Omental fat pad (tissue), 4 donors: Measurements from ENCODE around the gene ENTHD1. TPM values are rescaled to one million over a fixed set of nuclear protein-coding genes. Genes with fewer than 3 reads are reported as not detected.
"Not testable (repeated sequence)": the region's sequence is repeated elsewhere in the genome, so short reads cannot be mapped to it uniquely, and the experiment has no call there.

Experiments
- ATAC-seq: fragments of 150-250 bp; one replicate; pipeline ENCODE4 v1.9.1; 2016; ENCODE audit warnings: mild to moderate bottlenecking, moderate library complexity; ENCODE audit not compliant: low FRiP score
- DNase-seq: peaks from one replicate; pipeline ENCODE4 v3.0.0-alpha.2; 2019; ENCODE audit warnings: low spot score
- total RNA-seq, 4 donors: library from RNA; depleted of rRNA; stranded (reverse); fragments of >200 nt; gene quantifications; one replicate each; pipeline ENCODE4 v1.1.0, GENCODE V29; 2016
- TF ChIP-seq, protein P1 (sequence below), 3 donors: fragments of 450-650 bp; IDR thresholded peaks; one replicate each; pipeline ENCODE4 v1.5.1; 2016 to 2017; ENCODE audit warnings: antibody characterized with exemption in 3 of 3, mild to moderate bottlenecking in 3 of 3, moderate library complexity in 2 of 3

ENTHD1 gene
- total RNA-seq, 4 donors from 2014 or later, result not detected

DNA sequence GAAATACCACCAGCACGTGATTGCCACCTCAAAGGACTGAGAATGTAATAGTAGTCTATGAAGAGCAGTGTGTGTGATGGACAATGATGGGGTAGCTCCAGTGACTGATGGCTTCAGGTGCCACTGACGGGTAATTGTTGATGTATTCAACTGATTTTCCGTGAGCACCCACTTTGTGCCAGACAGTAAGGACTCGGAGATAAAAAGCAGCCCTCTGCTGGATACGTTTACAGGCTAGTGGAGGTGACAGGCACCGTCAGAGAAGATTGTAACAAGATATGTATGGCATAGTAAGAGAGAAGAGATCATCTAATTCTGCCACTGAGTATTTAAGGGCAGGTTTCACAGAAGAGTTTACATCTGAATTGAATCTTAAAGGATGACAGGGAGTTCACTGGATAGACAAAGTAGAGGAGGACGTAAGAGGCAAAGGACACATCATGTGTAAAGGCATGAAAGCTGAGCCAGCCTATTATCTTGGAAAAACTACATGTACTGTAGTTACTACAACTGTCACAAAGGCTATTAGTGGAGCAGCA, 1.1 kb upstream of the ENTHD1 start:
- no peak for DNase-seq
- TF ChIP-seq, protein P1, sequence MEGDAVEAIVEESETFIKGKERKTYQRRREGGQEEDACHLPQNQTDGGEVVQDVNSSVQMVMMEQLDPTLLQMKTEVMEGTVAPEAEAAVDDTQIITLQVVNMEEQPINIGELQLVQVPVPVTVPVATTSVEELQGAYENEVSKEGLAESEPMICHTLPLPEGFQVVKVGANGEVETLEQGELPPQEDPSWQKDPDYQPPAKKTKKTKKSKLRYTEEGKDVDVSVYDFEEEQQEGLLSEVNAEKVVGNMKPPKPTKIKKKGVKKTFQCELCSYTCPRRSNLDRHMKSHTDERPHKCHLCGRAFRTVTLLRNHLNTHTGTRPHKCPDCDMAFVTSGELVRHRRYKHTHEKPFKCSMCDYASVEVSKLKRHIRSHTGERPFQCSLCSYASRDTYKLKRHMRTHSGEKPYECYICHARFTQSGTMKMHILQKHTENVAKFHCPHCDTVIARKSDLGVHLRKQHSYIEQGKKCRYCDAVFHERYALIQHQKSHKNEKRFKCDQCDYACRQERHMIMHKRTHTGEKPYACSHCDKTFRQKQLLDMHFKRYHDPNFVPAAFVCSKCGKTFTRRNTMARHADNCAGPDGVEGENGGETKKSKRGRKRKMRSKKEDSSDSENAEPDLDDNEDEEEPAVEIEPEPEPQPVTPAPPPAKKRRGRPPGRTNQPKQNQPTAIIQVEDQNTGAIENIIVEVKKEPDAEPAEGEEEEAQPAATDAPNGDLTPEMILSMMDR (IDR thresholded peaks at IDR 0.05), result no peak
- no peak for ATAC-seq

- not testable (repeated sequence) for ATAC-seq, DNase-seq
Measured at GRCh38 chr22:39889924-39890323, 3.6 kb downstream of the ENTHD1 start.

GRCh38 chr22:39883057-39883456, 10.5 kb downstream of the ENTHD1 start:
- TF ChIP-seq, protein P1 (IDR thresholded peaks at IDR 0.05), result no peak
- no peak for DNase-seq
- ATAC-seq, result no peak

- ATAC-seq (no peak), DNase-seq (no peak)
- TF ChIP-seq, protein P1 (IDR thresholded peaks at IDR 0.05), result no peak
Measured at GRCh38 chr22:39880722-39881121, 12.8 kb downstream of the ENTHD1 start.

DNA sequence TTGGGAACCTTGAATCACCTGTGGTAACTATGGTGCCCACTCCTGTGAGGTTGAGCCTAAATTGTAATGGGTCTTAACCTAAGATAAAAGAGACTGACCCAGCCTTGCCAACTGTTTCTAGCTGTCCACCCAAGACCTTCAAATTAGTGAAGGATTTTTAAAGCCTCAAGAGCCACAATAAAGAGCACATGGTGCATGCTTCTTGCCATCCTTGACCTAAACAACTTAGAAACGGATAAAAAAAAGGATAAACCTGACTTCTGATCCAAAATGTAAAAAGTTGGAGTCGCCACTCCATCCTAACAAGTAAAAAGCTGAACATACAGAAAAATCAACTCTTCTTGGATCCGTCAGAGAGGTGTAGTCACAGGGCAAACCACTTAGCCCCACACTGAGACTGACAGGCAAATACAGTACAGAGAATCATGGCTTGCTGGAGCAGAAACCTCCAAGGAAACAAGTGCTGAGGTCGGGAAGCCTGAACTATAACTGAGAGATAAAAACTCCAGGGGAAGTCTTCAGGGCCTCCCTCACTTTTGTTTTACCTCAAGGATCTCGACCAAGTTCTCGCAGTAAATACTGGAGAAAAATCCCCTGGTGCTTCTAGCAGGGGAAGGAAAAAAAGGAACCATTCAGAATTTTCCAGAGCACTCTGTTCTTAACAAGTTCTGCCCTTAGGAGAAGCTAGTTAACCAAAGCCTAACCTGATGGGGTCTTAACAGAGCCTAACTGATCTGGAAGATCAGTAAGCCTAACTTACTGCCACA, 16.3 kb downstream of the ENTHD1 start:
- no peak for ATAC-seq
- TF ChIP-seq, protein P1 (IDR thresholded peaks at IDR 0.05), result no peak
- no peak for DNase-seq

DNA sequence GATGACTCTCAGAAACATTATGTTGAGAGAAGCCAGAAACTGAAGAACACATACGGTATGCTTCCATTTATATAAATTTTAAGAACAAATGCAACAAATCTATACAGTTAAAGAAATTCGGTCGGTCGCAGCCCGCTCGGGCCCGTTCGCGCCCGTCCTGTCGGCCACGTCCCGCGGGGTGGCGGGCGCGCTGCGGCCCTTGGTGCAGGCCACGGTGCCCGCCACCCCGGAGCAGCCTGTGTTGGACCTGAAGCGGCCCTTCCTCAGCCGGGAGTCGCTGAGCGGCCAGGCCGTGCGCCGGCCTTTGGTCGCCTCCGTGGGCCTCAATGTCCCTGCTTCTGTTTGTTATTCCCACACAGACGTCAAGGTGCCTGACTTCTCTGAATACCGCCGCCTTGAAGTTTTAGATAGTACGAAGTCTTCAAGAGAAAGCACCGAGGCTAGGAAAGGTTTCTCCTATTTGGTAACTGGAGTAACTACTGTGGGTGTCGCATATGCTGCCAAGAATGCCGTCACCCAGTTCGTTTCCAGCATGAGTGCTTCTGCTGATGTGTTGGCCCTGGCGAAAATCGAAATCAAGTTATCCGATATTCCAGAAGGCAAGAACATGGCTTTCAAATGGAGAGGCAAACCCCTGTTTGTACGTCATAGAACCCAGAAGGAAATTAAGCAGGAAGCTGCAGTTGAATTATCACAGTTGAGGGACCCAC, 18.2 kb downstream of the ENTHD1 start:
- not testable (repeated sequence) for ATAC-seq

DNA sequence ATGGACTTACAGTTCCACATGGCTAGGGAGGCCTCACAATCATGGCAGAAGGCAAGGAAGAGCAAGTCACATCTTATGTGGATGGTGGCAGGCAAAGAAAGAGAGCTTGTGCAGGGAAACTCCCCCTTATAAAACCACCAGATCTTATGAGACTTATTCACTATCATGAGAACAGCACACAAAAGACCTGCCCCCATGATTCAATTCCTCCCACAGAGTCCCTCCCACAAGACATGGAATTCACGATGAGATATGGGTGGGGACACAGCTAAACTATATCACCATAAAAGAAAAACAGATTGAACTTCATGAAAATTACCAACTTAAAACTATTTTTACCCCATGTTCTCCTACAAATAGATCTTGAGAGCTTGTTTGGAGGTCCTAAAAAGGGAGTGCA, 19.6 kb downstream of the ENTHD1 start:
- no peak for ATAC-seq
- TF ChIP-seq, protein P1 (IDR thresholded peaks at IDR 0.05), result no peak
- DNase-seq, result no peak

More for the DNA sequence above, 18.2 kb downstream of the ENTHD1 start:
- DNase-seq, result not testable (repeated sequence)

GRCh38 chr22:39872548-39872947, 21.0 kb downstream of the ENTHD1 start:
- TF ChIP-seq, protein P1 (IDR thresholded peaks at IDR 0.05), result no peak
- no peak for DNase-seq
- ATAC-seq, result no peak
